ENCODE results near the gene C1orf21. TPM values are rescaled to one million over a fixed set of nuclear protein-coding genes. Genes with fewer than 3 reads are reported as not detected.

Gene C1orf21
- total RNA-seq, 2 experiments from 2014 or later = 4.6 to 5.1 TPM

- Mint-ChIP-seq H3K27me3 (ENCODE audit: low read depth) (peaks cover 2% of the 10 kb centered on the region), H3K9me3 (ENCODE audit: insufficient read depth) (no peaks in the 10 kb centered on the region), H3K4me3 (no peak overlapping the region), H3K4me1 (ENCODE audit: low read depth) (no peaks in the 10 kb centered on the region), H3K36me3 (ENCODE audit: low read depth) (no peaks in the 10 kb centered on the region), H3K27ac (no peak overlapping the region)
- no peak for ATAC-seq
- no peak for DNase-seq
- CTCF ChIA-PET = no interaction called here
- POLR2A ChIA-PET = no interaction called here
Observed at GRCh38 chr1:184464757-184465156, 77.9 kb downstream of the C1orf21 start.

DNA sequence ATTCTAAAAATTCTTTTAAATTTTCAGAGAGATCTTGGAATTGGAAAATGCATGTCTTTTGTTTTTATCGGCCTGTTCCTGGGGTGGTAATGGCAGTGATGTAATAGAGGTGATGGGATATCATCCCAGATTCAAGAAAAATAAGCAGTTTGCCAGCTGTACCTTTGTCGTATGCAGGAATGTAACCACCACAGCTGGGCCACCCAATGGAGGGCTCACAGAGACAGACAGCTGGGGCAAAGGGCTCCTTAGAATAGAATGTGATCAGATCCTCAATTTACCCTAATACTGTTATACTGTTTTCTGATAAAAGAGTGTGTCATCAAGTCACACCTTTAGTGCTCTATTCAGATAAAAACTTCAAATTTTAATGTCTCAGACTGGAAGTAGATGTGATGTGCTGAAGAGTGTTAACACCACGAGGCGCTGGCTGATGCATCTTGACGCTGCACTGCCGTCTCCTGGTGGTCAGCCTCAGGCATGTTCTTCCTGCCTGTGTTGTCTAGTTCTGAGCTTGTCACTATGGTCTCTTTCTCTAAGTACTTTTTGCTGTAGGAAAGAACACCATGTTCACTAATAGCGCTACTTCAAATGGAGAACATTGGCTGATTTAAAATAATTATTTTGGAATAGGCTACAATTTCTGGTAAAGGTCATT lies 78.8 kb downstream of the C1orf21 start:
- no peak for ATAC-seq
- Mint-ChIP-seq H3K27me3 (ENCODE audit: low read depth) (peaks cover 2% of the 10 kb centered on the region), H3K36me3 (ENCODE audit: low read depth) (no peaks in the 10 kb centered on the region), H3K4me3 (no peak overlapping the region), H3K9me3 (ENCODE audit: insufficient read depth) (no peaks in the 10 kb centered on the region), H3K4me1 (ENCODE audit: low read depth) (no peaks in the 10 kb centered on the region), H3K27ac (no peak overlapping the region)
- DNase-seq = no peak
- POLR2A ChIA-PET = no interaction called here
- CTCF ChIA-PET = no interaction called here

GRCh38 chr1:184467295-184467694 lies 80.5 kb downstream of the C1orf21 start:
- no peaks in the 10 kb centered on the region for H3K9me3 Mint-ChIP-seq (ENCODE audit: insufficient read depth)
- H3K36me3 Mint-ChIP-seq (ENCODE audit: low read depth) = no peaks in the 10 kb centered on the region
- DNase-seq = no peak
- no peak for ATAC-seq
- ChIA-PET POLR2A (interaction anchor here (1.1 kb wide), 1 partner anchor 49 kb away, joined by 3 read pairs; no protein-coding TSS in a partner anchor), CTCF (no interaction called here)
- no peak overlapping the region for H3K4me3 Mint-ChIP-seq
- no peak overlapping the region for H3K27ac Mint-ChIP-seq
- H3K27me3 Mint-ChIP-seq (ENCODE audit: low read depth) = peaks cover 2% of the 10 kb centered on the region
- H3K4me1 Mint-ChIP-seq (ENCODE audit: low read depth) = no peaks in the 10 kb centered on the region

DNA sequence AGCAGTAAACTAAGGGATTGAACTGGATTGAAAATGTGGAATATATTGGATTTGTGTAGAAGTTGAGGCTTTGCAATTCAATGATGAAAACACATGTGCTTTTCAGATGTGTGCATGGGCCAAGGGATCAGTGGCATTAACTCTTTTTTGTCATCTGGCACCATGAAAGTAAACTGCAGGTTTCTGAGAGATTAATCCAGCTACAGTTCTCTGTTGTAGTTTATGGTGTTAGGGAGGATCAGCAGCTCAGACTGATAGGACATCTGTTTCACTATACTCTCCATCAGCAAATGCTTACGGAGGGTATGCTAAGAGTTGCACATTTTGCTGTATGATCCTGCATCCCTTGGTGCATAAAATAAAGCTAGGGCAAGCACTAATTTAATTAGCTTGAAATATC lies 82.6 kb downstream of the C1orf21 start:
- Mint-ChIP-seq H3K9me3 (ENCODE audit: insufficient read depth) (no peaks in the 10 kb centered on the region), H3K36me3 (ENCODE audit: low read depth) (no peaks in the 10 kb centered on the region), H3K27me3 (ENCODE audit: low read depth) (peaks cover 2% of the 10 kb centered on the region), H3K4me1 (ENCODE audit: low read depth) (no peaks in the 10 kb centered on the region), H3K27ac (no peak overlapping the region), H3K4me3 (no peak overlapping the region)
- no peak for ATAC-seq
- DNase-seq = no peak
- POLR2A ChIA-PET = interaction anchor here (0.7 kb wide), 1 partner anchor 193 kb away, joined by 3 read pairs; no protein-coding TSS in a partner anchor
- CTCF ChIA-PET = no interaction called here

DNA sequence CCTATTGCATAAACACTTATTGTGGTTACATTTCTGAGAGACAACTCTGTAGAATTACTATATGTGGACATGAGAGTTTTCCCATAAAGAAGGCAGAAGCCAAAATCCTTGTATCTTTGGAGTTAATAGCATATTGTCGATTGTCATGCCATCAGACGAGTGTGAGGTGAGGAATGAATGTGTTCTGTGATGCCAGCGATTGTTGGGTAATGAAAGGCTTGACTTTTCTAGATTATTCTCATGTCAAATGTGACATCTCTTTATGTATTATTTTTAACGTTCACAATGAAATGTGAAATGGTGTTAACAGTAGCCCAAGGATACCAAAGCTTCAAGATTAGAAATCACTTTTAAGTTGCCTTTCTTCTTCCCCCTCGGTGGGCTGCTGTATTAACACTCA lies 84.9 kb downstream of the C1orf21 start:
- H3K4me1 Mint-ChIP-seq (ENCODE audit: low read depth) = no peaks in the 10 kb centered on the region
- H3K27ac Mint-ChIP-seq = no peak overlapping the region
- no peak overlapping the region for H3K4me3 Mint-ChIP-seq
- no peak for DNase-seq
- ATAC-seq = no peak
- no peaks in the 10 kb centered on the region for H3K36me3 Mint-ChIP-seq (ENCODE audit: low read depth)
- H3K9me3 Mint-ChIP-seq (ENCODE audit: insufficient read depth) = no peaks in the 10 kb centered on the region
- CTCF ChIA-PET = no interaction called here
- H3K27me3 Mint-ChIP-seq (ENCODE audit: low read depth) = peaks cover 2% of the 10 kb centered on the region
- POLR2A ChIA-PET = no interaction called here

- H3K36me3 Mint-ChIP-seq (ENCODE audit: low read depth) = no peaks in the 10 kb centered on the region
- no peaks in the 10 kb centered on the region for H3K4me1 Mint-ChIP-seq (ENCODE audit: low read depth)
- H3K27me3 Mint-ChIP-seq (ENCODE audit: low read depth) = peaks cover 2% of the 10 kb centered on the region
- ATAC-seq = no peak
- no peak overlapping the region for H3K4me3 Mint-ChIP-seq
- CTCF ChIA-PET = no interaction called here
- no peak for DNase-seq
- H3K9me3 Mint-ChIP-seq (ENCODE audit: insufficient read depth) = no peaks in the 10 kb centered on the region
- POLR2A ChIA-PET = no interaction called here
- H3K27ac Mint-ChIP-seq = no peak overlapping the region
Observed at GRCh38 chr1:184472136-184472535, 85.3 kb downstream of the C1orf21 start.

DNA sequence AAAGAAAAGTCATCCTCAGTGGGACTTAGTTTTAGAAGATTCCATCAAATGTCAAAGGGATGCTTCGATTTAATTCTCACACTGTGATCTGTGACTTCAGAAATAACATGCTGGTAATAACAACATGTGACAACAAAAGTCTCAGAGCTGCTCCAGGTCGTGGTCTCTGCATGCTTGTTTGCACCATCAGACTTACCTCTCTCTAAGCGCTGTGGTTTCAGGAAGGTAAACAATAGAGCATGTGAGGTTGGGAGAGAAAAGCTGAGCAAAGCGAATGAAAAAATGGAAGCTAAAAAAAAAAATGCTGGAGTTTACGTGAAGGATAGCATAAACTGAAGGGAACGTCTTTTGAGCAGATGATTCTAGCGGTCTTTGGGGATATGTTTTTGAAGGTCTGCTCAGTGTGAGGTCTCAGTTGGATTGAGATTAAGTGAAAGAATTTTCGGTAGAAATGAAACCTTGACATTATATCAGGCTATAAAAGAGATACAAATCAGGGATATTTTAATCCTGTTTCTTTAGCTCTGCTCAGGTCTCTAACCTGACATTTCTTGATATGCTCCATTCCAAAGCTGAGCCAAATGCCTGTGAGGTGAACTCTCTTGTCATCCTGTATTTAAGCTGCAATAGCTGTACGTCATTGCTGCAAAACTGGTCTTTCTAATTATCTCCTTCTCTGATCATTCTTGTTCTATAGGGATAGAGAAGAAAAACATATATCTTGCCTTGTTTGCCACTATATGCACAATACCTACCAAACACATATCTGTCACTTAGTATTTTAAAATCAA lies 86.5 kb downstream of the C1orf21 start:
- H3K4me3 Mint-ChIP-seq = no peak overlapping the region
- H3K27ac Mint-ChIP-seq = no peak overlapping the region
- ATAC-seq (no peak), DNase-seq (no peak)
- no peaks in the 10 kb centered on the region for H3K36me3 Mint-ChIP-seq (ENCODE audit: low read depth)
- H3K4me1 Mint-ChIP-seq (ENCODE audit: low read depth) = no peaks in the 10 kb centered on the region
- H3K9me3 Mint-ChIP-seq (ENCODE audit: insufficient read depth) = no peaks in the 10 kb centered on the region
- POLR2A ChIA-PET = no interaction called here
- no peaks in the 10 kb centered on the region for H3K27me3 Mint-ChIP-seq (ENCODE audit: low read depth)
- CTCF ChIA-PET = no interaction called here

GRCh38 chr1:184476187-184476586 lies 89.4 kb downstream of the C1orf21 start:
- ChIA-PET CTCF (no interaction called here), POLR2A (no interaction called here)
- no peaks in the 10 kb centered on the region for H3K27me3 Mint-ChIP-seq (ENCODE audit: low read depth)
- no peak overlapping the region for H3K27ac Mint-ChIP-seq
- no peak for ATAC-seq
- H3K4me1 Mint-ChIP-seq (ENCODE audit: low read depth) = no peaks in the 10 kb centered on the region
- H3K9me3 Mint-ChIP-seq (ENCODE audit: insufficient read depth) = no peaks in the 10 kb centered on the region
- DNase-seq = no peak
- H3K36me3 Mint-ChIP-seq (ENCODE audit: low read depth) = no peaks in the 10 kb centered on the region
- H3K4me3 Mint-ChIP-seq = no peak overlapping the region

DNA sequence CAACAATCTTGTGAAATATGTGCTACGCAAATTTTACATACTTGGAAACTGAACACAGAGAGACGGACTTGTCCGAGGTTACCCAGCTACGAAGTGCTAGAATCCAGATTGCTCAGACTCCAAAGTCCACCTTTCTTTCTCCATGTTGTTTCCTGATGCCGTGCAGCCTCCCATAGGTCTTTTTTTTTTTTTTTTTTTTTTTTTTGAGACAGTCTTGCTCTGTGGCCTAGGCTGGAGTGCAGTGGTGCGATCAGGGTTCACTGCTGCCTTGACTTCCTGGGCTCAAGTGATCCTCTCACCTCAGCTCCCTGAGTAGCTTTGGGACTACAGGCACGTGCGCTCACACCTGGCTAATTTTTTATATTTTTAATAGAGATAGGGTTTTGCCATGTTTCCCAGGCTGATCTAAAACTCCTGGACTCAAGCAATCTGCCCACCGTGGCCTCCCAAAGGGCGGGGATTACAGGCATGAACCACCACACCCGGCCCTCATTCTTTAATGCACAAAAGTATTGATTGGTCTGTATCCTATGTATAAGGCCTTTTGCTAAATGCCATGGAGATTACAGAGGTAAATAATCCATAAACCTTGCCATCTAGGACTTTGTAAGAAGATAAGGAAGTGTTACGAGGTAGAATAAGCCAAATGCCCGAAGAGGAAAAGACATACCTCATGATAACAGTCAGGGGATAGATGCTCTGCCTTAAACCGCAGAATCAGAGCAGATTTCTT lies 92.8 kb downstream of the C1orf21 start:
- H3K4me3 Mint-ChIP-seq = no peak overlapping the region
- no peaks in the 10 kb centered on the region for H3K9me3 Mint-ChIP-seq (ENCODE audit: insufficient read depth)
- no peak for DNase-seq
- H3K36me3 Mint-ChIP-seq (ENCODE audit: low read depth) = no peaks in the 10 kb centered on the region
- CTCF ChIA-PET = no interaction called here
- no peak overlapping the region for H3K27ac Mint-ChIP-seq
- POLR2A ChIA-PET = no interaction called here
- no peak for ATAC-seq
- H3K4me1 Mint-ChIP-seq (ENCODE audit: low read depth) = no peaks in the 10 kb centered on the region
- H3K27me3 Mint-ChIP-seq (ENCODE audit: low read depth) = no peaks in the 10 kb centered on the region

DNA sequence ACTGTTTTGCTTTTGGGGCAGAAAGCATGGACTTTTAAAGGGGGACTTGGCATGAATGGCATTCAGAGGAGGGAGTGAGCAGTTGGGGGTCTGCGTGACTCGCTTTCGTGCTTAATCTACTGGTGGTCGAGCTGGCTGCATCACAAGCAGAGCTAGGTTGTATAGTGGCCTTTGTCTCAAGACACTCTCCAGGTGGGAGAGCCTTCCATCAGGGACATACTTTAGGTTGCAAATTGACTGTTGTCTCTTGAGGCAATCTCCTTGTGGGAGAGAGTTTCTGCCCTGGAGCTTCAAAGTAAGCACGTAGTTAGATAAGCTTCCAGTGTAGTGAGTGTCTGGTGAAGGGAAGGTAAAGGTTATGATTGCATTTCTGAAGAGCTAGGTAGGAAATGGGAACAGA lies 93.9 kb downstream of the C1orf21 start:
- Mint-ChIP-seq H3K27me3 (ENCODE audit: low read depth) (no peaks in the 10 kb centered on the region), H3K4me3 (no peak overlapping the region), H3K27ac (no peak overlapping the region), H3K9me3 (ENCODE audit: insufficient read depth) (no peaks in the 10 kb centered on the region), H3K4me1 (ENCODE audit: low read depth) (no peaks in the 10 kb centered on the region), H3K36me3 (ENCODE audit: low read depth) (no peaks in the 10 kb centered on the region)
- CTCF ChIA-PET = no interaction called here
- POLR2A ChIA-PET = no interaction called here
- ATAC-seq (no peak), DNase-seq (no peak)

GRCh38 chr1:184482136-184482535 lies 95.3 kb downstream of the C1orf21 start:
- H3K4me1 Mint-ChIP-seq (ENCODE audit: low read depth) = no peaks in the 10 kb centered on the region
- H3K4me3 Mint-ChIP-seq = no peak overlapping the region
- no peaks in the 10 kb centered on the region for H3K9me3 Mint-ChIP-seq (ENCODE audit: insufficient read depth)
- DNase-seq = no peak
- ATAC-seq = no peak
- H3K36me3 Mint-ChIP-seq (ENCODE audit: low read depth) = no peaks in the 10 kb centered on the region
- H3K27ac Mint-ChIP-seq = no peak overlapping the region
- POLR2A ChIA-PET = no interaction called here
- CTCF ChIA-PET = no interaction called here
- no peaks in the 10 kb centered on the region for H3K27me3 Mint-ChIP-seq (ENCODE audit: low read depth)

DNA sequence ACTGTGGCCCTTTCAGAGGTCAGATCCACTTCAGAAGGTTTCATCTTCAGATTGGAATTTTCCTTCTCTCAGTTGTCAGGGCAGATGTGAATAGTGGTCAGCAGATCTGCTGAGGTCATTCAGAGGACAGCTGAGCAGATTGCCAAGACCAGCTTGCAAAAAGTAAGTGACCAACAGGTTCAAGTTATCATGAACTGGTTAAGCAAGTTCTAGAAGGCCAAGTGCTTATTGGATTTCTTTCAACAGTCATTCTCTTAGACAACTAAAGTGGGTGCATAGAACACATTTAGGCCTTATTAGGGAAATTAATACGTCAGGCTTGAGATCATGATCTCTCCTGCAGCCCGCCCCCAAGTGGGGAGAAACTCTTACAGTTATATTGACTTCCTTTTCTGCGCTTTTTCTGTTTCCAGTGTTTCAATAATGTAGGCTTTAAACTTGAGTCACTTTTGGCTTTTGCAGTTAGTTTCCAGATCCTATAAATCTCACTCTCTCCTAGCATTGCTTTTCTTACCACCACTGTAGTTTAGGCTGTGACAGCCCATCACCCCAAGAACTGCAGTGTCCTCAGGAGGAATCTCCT lies 96.4 kb downstream of the C1orf21 start:
- H3K9me3 Mint-ChIP-seq (ENCODE audit: insufficient read depth) = no peaks in the 10 kb centered on the region
- no peak for ATAC-seq

More for the DNA sequence above, 96.4 kb downstream of the C1orf21 start:
- H3K36me3 Mint-ChIP-seq (ENCODE audit: low read depth) = no peaks in the 10 kb centered on the region
- H3K27ac Mint-ChIP-seq = no peak overlapping the region
- H3K27me3 Mint-ChIP-seq (ENCODE audit: low read depth) = no peaks in the 10 kb centered on the region
- H3K4me3 Mint-ChIP-seq = no peak overlapping the region
- POLR2A ChIA-PET = no interaction called here
- no peaks in the 10 kb centered on the region for H3K4me1 Mint-ChIP-seq (ENCODE audit: low read depth)
- CTCF ChIA-PET = no interaction called here
- no peak for DNase-seq
